PC-3 (cell line): ENCODE results near the gene TMEM178A. TPM values are rescaled to one million over a fixed set of nuclear protein-coding genes. Genes with fewer than 3 reads are reported as not detected.

Experiments
- ATAC-seq: fragments of 200-7000 bp; cut with Tn5 transposase; 2 replicates; pipeline ENCODE4 v1.9.1; 2020; ENCODE audit warnings: mild to moderate bottlenecking, moderate library complexity
- BruUV-seq: library from RNA; stranded (reverse); fragments of 400-500 nt; replicated peaks from 2 replicates; lab custom pipeline; 2021; lab: Mats Ljungman, UMichigan
- CTCF ChIA-PET: fragments of 300-600 bp; sonication (Branson Sonifier 250); formaldehyde crosslinking; loops from one replicate; lab custom pipeline; 2022; ENCODE audit warnings: antibody characterized with exemption; lab: Charles Lee
- POLR2A ChIA-PET: fragments of 300-600 bp; sonication (Branson Sonifier 250); formaldehyde crosslinking; loops from one replicate; lab custom pipeline; 2022; ENCODE audit warnings: antibody characterized with exemption; ENCODE audit not compliant: unreplicated experiment; lab: Charles Lee
- DNase-seq: peaks from one replicate; pipeline ENCODE4 v3.0.0-alpha.2; 2015
- H2AFZ ChIP-seq: fragments of 300-600 bp; sonication (generic); 2 replicates; pipeline ENCODE4 v1.6.0; 2016; ENCODE audit warnings: antibody characterized with exemption, low read length
- H3F3A ChIP-seq: fragments of 300-600 bp; sonication (generic); one replicate; pipeline ENCODE4 v1.6.0; 2017; ENCODE audit warnings: antibody characterized with exemption, low read length, control low read depth, mild to moderate bottlenecking; ENCODE audit not compliant: unreplicated experiment
- H3K27ac ChIP-seq: fragments of 300-600 bp; sonication (generic); 2 replicates; pipeline ENCODE4 v1.5.1; 2016; ENCODE audit warnings: mild to moderate bottlenecking, low read length
- H3K27me3 ChIP-seq: fragments of 300-600 bp; sonication (generic); 2 replicates; pipeline ENCODE4 v1.6.1; 2016; ENCODE audit warnings: low read length, mixed read lengths
- H3K36me3 ChIP-seq: fragments of 300-600 bp; sonication (generic); 2 replicates; pipeline ENCODE4 v1.6.1; 2016; ENCODE audit warnings: low read depth, mixed run types, low read length, mixed read lengths
- H3K4me1 ChIP-seq: fragments of 300-600 bp; sonication (generic); 2 replicates; pipeline ENCODE4 v1.5.1; 2016; ENCODE audit warnings: low read length; ENCODE audit not compliant: insufficient read depth
- H3K4me2 ChIP-seq: fragments of 300-600 bp; sonication (generic); 2 replicates; pipeline ENCODE4 v1.6.0; 2016; ENCODE audit warnings: low read length
- H3K4me3 ChIP-seq: fragments of 300-600 bp; sonication (generic); 2 replicates; pipeline ENCODE4 v1.5.1; 2016; ENCODE audit warnings: mild to moderate bottlenecking, low read length, mixed read lengths
- H3K79me2 ChIP-seq: fragments of 300-600 bp; sonication (generic); 2 replicates; pipeline ENCODE4 v1.6.1; 2017; ENCODE audit warnings: low read length, mixed read lengths
- H3K9ac ChIP-seq: fragments of 300-600 bp; sonication (generic); 2 replicates; pipeline ENCODE4 v1.6.0; 2016; ENCODE audit warnings: mild to moderate bottlenecking, low read length
- H3K9me2 ChIP-seq: fragments of 300-600 bp; sonication (generic); replicated peaks from 2 replicates; pipeline ENCODE4 v1.6.1; 2016; ENCODE audit warnings: mixed run types, low read length, mixed read lengths
- H3K9me3 ChIP-seq: fragments of 300-600 bp; sonication (generic); 2 replicates; pipeline ENCODE4 v1.6.1; 2016; ENCODE audit warnings: low read length, mixed read lengths
- H4K20me1 ChIP-seq: fragments of 300-600 bp; sonication (generic); 2 replicates; pipeline ENCODE4 v1.6.1; 2016; ENCODE audit warnings: low read length, mixed read lengths
- EZH2 ChIP-seq: fragments of 300-600 bp; sonication (generic); IDR thresholded peaks from one replicate; pipeline ENCODE4 v1.6.1; 2017; ENCODE audit warnings: antibody characterized with exemption, mild to moderate bottlenecking, low read length; ENCODE audit not compliant: unreplicated experiment
- EZH2phosphoT487 ChIP-seq: fragments of 300-600 bp; sonication (generic); IDR thresholded peaks from 2 replicates; pipeline ENCODE4 v1.6.1; 2018; ENCODE audit warnings: mild to moderate bottlenecking, antibody characterized with exemption, low read length, borderline replicate concordance
- intact Hi-C: fragments of 100-400 bp; cut with micrococcal nuclease; formaldehyde crosslinking; loops from 2 replicates; pipeline ENCODE4 v1.9.0; 2023
- total RNA-seq: library from RNA; depleted of rRNA; stranded (reverse); fragments of >200 nt; gene quantifications from 2 replicates; pipeline ENCODE4 v1.2.3, GENCODE V29; 2014
- TF ChIP-seq, protein P1 (sequence below): fragments of 300-600 bp; sonication (generic); conservative IDR thresholded peaks from 2 replicates; pipeline ENCODE4 v1.5.1; 2017; ENCODE audit warnings: antibody characterized with exemption, low read depth, mild to moderate bottlenecking, low read length

Gene TMEM178A
- total RNA-seq, 1 experiment from 2014 or later: 0.33 TPM

DNA sequence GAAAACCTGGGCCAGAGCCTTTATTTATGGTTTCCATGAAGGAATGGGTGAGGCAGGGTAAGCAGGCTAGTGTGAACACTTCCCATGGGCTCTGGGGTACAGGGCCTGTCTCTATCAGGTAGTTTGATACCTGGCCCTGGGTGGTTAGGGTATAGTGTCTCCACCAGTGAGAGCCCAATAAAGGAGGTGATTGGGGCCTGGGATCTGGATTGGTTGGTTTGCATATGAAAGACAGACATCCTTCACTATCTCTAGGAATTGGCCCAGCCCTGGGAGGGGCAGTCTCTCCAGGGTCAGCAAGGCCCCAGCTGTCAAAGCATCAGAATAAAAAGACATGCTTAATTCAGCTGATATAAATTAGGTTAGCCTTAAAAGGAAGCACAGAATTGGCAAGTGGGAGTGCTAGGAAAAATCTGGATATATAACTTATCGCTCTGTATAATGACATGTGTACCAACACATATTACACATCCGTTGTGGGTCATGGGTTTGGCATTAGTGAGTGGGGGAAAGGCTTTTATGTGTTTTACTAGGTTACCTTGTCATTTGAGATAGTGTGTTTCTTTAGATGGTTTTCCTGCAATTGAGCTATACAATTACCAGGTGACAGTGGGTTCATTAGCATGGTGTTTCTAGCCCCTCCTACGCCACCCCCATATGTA, 18.5 kb upstream of the TMEM178A start:
- CTCF ChIA-PET: no interaction called here
- BruUV-seq: no TSS peak
- H3K9ac ChIP-seq: peak overlapping the region; percentile 25; the same call in 1 of the 2 replicates

DNA sequence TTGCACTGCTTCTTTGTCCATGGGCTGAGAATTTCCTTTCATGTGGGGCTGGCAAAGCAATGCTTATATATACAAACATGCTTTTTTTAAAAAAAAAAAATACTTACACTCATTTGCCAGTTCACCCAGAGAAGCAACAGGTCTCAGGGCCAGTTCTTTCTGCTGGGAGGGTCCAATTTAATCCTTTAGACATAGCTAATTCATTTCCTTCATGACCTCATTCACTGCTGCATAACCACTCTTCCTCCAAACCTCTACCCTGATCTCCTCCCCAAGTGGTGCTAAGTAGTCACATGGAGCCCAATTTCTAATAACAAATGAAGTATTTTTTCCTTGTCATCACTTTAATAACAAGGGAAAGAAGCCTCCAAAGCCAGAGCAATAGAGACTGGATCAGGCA, 17.1 kb upstream of the TMEM178A start:
- ATAC-seq (no peak), DNase-seq (no peak)
- Histone ChIP-seq H4K20me1 (no peaks in the 10 kb centered on the region), H3K4me3 (no peak overlapping the region), H3K4me1 (peaks cover 29% of the 10 kb centered on the region), H3K9ac (no peak overlapping the region), H3K9me3 (no peaks in the 10 kb centered on the region), H3K27ac (no peak overlapping the region), H3K9me2 (no peaks in the 10 kb centered on the region), H3F3A (no peaks in the 10 kb centered on the region), H3K36me3 (no peaks in the 10 kb centered on the region), H3K79me2 (no peaks in the 10 kb centered on the region), H2AFZ (no peak overlapping the region), H3K27me3 (no peaks in the 10 kb centered on the region), H3K4me2 (no peak overlapping the region)
- intact Hi-C loops: loop anchor here (10.0 kb wide), 1 partner anchor 214 kb away; the partner anchor contains the start of gene MAP4K3
- no TSS peak for BruUV-seq
- POLR2A ChIA-PET: no interaction called here
- TF ChIP-seq, protein P1, sequence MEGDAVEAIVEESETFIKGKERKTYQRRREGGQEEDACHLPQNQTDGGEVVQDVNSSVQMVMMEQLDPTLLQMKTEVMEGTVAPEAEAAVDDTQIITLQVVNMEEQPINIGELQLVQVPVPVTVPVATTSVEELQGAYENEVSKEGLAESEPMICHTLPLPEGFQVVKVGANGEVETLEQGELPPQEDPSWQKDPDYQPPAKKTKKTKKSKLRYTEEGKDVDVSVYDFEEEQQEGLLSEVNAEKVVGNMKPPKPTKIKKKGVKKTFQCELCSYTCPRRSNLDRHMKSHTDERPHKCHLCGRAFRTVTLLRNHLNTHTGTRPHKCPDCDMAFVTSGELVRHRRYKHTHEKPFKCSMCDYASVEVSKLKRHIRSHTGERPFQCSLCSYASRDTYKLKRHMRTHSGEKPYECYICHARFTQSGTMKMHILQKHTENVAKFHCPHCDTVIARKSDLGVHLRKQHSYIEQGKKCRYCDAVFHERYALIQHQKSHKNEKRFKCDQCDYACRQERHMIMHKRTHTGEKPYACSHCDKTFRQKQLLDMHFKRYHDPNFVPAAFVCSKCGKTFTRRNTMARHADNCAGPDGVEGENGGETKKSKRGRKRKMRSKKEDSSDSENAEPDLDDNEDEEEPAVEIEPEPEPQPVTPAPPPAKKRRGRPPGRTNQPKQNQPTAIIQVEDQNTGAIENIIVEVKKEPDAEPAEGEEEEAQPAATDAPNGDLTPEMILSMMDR: no peak
- no peak for TF ChIP-seq EZH2phosphoT487
- no peak for TF ChIP-seq EZH2
- CTCF ChIA-PET: no interaction called here

More for the DNA sequence above, 18.5 kb upstream of the TMEM178A start:
- no peaks in the 10 kb centered on the region for H3K36me3 ChIP-seq
- peak; percentile 73 for DNase-seq
- peak overlapping the region; percentile 44 for H3K27ac ChIP-seq
- ATAC-seq: peak; percentile 29
- H3K4me1 ChIP-seq: peaks cover 36% of the 10 kb centered on the region
- no peaks in the 10 kb centered on the region for H3K79me2 ChIP-seq
- POLR2A ChIA-PET: no interaction called here
- TF ChIP-seq, protein P1: no peak
- TF ChIP-seq EZH2phosphoT487: no peak
- TF ChIP-seq EZH2: no peak
- H3K9me2 ChIP-seq: no peaks in the 10 kb centered on the region
- peak overlapping the region; percentile 29 for H3K4me2 ChIP-seq
- H3K4me3 ChIP-seq: no peak overlapping the region
- intact Hi-C loops: loop anchor here (10.0 kb wide), 1 partner anchor 212 kb away; the partner anchor contains the start of gene MAP4K3
- no peaks in the 10 kb centered on the region for H3F3A ChIP-seq
- 0 out of 2 replicates have a peak overlapping the region, but pooled peaks have one; percentile 2 for H2AFZ ChIP-seq
- no peaks in the 10 kb centered on the region for H3K9me3 ChIP-seq
- no peaks in the 10 kb centered on the region for H4K20me1 ChIP-seq
- no peaks in the 10 kb centered on the region for H3K27me3 ChIP-seq

DNA sequence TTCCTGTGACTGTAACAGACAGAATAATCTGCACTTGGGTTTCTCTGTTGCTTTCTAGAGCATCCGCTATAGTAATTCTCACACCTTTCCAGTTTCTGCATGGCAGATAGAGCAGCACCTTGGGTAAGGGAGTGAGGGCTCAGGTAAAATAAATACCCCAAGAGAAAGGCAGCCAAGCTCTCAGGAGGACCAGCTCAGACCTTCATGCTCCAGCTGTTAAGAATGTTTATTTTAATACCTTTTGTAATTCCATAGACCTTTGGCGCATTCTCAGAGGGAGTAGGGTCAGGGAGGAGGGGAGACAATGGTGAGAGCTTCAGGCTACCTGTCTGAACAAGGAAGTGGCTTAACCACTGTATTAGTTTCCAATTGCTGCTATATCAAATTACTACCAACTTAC, 16.2 kb upstream of the TMEM178A start:
- CTCF ChIA-PET: no interaction called here
- intact Hi-C loops: loop anchor here (10.0 kb wide), 1 partner anchor 215 kb away; the partner anchor contains the start of gene MAP4K3
- H3K9me2 ChIP-seq: no peaks in the 10 kb centered on the region
- no peak overlapping the region for H3K9ac ChIP-seq
- no peak overlapping the region for H3K4me3 ChIP-seq
- DNase-seq (no peak), ATAC-seq (no peak)
- no peaks in the 10 kb centered on the region for H4K20me1 ChIP-seq
- no peak for TF ChIP-seq EZH2
- TF ChIP-seq EZH2phosphoT487: no peak
- TF ChIP-seq, protein P1: no peak
- POLR2A ChIA-PET: no interaction called here
- no peaks in the 10 kb centered on the region for H3K9me3 ChIP-seq
- H3F3A ChIP-seq: no peaks in the 10 kb centered on the region
- H2AFZ ChIP-seq: no peak overlapping the region
- H3K4me1 ChIP-seq: peaks cover 25% of the 10 kb centered on the region
- no peaks in the 10 kb centered on the region for H3K79me2 ChIP-seq
- no peaks in the 10 kb centered on the region for H3K36me3 ChIP-seq
- no peak overlapping the region for H3K4me2 ChIP-seq
- H3K27ac ChIP-seq: no peak overlapping the region
- no peaks in the 10 kb centered on the region for H3K27me3 ChIP-seq
- no TSS peak for BruUV-seq
